ENCODE measurements around the gene PCGF1.
"Not testable (repeated sequence)": the region's sequence is repeated elsewhere in the genome, so short reads cannot be mapped to it uniquely, and the experiment has no call there.

Gene PCGF1

GRCh38 chr2:74462786-74463105, 44.7 kb downstream of the PCGF1 start:
- no peak for TF ChIP-seq CTCF (IDR thresholded peaks at IDR 0.05; ENCODE audit: low read depth, low read length)
- no peak for DNase-seq
- peaks cover 32% of the 10 kb centered on the region for H3K36me3 ChIP-seq
- H3K27me3 ChIP-seq (ENCODE audit: insufficient read depth, low read depth, severe bottlenecking), result no peaks in the 10 kb centered on the region
- no peak overlapping the region for H3K4me3 ChIP-seq (ENCODE audit: low read depth, low read length)
- H3K27ac ChIP-seq, result no peak overlapping the region
- H3K9me3 ChIP-seq (ENCODE audit: severe bottlenecking), result no peaks in the 10 kb centered on the region

DNA sequence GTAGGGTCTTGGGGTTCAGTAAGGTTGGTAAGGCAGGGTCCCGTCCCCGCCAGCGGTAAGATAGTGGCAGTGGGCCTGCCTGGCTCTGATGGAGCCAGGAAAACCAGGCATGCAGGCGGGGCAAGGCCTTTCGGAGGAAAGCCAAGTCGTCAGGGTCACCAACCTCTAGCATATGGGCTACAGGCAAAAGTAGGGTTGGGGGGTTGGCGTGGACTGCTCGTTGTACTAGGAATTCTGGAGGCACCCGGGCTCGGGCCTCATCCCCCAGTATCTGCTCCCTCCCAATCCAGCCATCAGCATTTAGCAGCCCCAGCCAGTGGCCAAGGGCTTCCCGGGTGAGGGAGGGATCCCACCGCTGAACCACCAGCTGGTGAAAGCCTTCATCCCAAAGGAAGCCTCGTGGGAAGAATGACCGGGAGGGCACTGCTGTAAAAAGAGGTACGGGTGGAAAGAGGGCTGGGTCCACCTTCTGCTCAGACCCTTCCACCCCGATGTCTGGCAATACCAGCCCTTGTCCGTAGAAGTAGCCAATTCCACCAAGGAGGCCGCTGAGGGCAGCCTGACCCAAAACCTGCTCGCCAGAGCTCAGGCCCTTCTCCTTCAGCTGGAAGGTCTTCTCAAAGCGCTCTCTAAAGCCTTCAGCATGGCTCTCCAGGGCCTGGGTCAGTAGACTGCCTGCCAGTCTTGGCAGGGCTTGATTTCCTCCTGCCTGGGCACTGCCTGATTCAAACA, 45.3 kb downstream of the PCGF1 start:
- no peak for DNase-seq
- no peak for TF ChIP-seq CTCF (IDR thresholded peaks at IDR 0.05; ENCODE audit: low read depth, low read length)
- no peak overlapping the region for H3K27ac ChIP-seq

DNA sequence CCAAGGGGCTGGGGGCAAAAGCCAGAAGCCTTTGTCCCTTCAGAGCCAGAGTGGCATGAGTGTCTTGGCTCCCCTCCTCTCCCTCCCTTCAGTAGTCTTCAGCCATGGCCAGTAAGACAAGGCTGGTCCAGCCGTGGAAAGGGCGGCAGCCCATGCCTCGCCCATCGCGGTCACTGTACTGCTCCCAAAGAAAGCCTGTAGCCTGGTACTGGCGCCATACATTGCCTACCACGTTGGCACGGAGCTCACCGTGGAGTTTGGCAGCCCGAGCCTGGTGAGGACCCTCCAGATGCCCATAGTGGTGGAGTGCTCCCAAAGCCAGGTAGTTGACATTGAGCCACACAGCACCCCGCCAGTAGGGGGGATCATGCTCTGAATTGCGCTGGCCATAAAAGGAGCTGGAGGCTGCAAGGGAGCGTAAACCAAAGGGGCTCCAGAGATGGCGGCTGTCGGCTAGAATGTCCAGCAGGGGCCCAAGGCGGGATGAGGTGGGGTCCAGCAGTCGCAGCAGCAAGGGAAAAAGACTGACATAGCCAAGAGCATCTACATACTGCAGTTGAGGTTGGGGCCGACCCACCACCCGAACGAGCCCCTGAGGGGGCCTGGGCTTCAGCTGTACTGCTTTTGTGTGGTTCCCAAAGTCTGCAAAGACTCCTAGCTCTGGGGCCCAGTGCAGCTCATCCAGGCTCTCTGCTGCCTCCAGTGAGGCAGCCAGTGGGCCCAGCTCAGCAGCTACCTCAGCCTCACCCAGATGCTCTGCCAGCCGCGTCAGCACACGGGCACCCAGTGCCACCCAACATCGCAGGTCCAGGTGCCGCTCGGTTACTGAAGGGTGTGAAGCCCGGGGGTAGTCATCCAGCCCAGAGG, 46.1 kb downstream of the PCGF1 start:
- peak; percentile 60 for DNase-seq
- H3K36me3 ChIP-seq, result peaks cover 33% of the 10 kb centered on the region
- no peak overlapping the region for H3K27ac ChIP-seq
- no peaks in the 10 kb centered on the region for H3K27me3 ChIP-seq (ENCODE audit: insufficient read depth, low read depth, severe bottlenecking)
- peak; percentile 46 for TF ChIP-seq CTCF (IDR thresholded peaks at IDR 0.05; ENCODE audit: low read depth, low read length)
- H3K9me3 ChIP-seq (ENCODE audit: severe bottlenecking), result no peaks in the 10 kb centered on the region
- no peak overlapping the region for H3K4me3 ChIP-seq (ENCODE audit: low read depth, low read length)

More for the DNA sequence above, 45.3 kb downstream of the PCGF1 start:
- peaks cover 32% of the 10 kb centered on the region for H3K36me3 ChIP-seq
- H3K4me3 ChIP-seq (ENCODE audit: low read depth, low read length), result no peak overlapping the region
- no peaks in the 10 kb centered on the region for H3K27me3 ChIP-seq (ENCODE audit: insufficient read depth, low read depth, severe bottlenecking)
- no peaks in the 10 kb centered on the region for H3K9me3 ChIP-seq (ENCODE audit: severe bottlenecking)

DNA sequence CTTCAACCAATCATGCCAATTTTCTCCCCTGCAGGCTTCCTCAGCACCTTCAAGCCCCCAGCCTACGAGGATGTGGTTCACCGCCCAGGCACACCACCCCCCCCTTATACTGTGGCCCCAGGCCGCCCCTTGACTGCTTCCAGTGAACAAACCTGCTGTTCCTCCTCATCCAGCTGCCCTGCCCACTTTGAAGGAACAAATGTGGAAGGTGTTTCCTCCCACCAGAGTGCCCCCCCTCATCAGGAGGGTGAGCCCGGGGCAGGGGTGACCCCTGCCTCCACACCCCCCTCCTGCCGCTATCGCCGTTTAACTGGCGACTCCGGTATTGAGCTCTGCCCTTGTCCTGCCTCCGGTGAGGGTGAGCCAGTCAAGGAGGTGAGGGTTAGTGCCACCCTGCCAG, 47.3 kb downstream of the PCGF1 start:
- H3K27ac ChIP-seq; DNase-seq; H3K9me3 ChIP-seq (ENCODE audit: severe bottlenecking); H3K4me3 ChIP-seq (ENCODE audit: low read depth, low read length); H3K27me3 ChIP-seq (ENCODE audit: insufficient read depth, low read depth, severe bottlenecking): not testable (repeated sequence)
- H3K36me3 ChIP-seq, result peaks cover 36% of the 10 kb centered on the region

DNA sequence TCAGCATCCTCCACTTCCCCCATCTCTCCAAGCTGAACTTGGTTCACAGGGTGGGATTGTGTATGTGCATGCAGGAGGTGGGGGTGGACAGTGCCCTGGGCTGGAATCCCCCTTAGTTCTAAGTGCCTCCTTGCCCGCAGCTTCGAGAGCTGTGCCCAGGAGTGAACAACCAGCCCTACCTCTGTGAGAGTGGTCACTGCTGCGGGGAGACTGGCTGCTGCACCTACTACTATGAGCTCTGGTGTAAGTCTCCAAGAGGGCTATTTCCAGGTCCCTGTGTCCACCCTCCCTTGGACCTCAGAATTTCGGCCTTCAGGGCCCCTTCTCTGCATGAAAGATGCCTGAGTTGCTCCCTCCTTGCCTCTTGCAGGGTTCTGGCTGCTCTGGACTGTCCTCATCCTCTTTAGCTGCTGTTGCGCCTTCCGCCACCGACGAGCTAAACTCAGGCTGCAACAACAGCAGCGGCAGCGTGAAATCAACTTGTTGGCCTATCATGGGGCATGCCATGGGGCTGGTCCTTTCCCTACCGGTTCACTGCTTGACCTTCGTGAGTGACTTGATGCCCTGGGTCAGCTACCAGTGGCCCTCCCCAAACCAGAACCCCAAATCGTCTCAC, 47.9 kb downstream of the PCGF1 start:
- peaks cover 33% of the 10 kb centered on the region for H3K36me3 ChIP-seq
- not testable (repeated sequence) for H3K9me3 ChIP-seq (ENCODE audit: severe bottlenecking); H3K4me3 ChIP-seq (ENCODE audit: low read depth, low read length); H3K27ac ChIP-seq; H3K27me3 ChIP-seq (ENCODE audit: insufficient read depth, low read depth, severe bottlenecking); DNase-seq

- Histone ChIP-seq H3K27me3 (ENCODE audit: insufficient read depth, low read depth, severe bottlenecking) (no peaks in the 10 kb centered on the region), H3K4me3 (ENCODE audit: low read depth, low read length) (peak overlapping the region; percentile 83), H3K9me3 (ENCODE audit: severe bottlenecking) (no peaks in the 10 kb centered on the region), H3K36me3 (peaks cover 33% of the 10 kb centered on the region), H3K27ac (peak overlapping the region; percentile 66)
- TF ChIP-seq CTCF (IDR thresholded peaks at IDR 0.05; ENCODE audit: low read depth, low read length), result no peak
- DNase-seq, result no peak
Observed at GRCh38 chr2:74458938-74459363, 48.5 kb downstream of the PCGF1 start.

All from WERI-Rb-1 (cell line).